Measurements from ENCODE around the gene PADI1.

The PADI1 gene

DNA sequence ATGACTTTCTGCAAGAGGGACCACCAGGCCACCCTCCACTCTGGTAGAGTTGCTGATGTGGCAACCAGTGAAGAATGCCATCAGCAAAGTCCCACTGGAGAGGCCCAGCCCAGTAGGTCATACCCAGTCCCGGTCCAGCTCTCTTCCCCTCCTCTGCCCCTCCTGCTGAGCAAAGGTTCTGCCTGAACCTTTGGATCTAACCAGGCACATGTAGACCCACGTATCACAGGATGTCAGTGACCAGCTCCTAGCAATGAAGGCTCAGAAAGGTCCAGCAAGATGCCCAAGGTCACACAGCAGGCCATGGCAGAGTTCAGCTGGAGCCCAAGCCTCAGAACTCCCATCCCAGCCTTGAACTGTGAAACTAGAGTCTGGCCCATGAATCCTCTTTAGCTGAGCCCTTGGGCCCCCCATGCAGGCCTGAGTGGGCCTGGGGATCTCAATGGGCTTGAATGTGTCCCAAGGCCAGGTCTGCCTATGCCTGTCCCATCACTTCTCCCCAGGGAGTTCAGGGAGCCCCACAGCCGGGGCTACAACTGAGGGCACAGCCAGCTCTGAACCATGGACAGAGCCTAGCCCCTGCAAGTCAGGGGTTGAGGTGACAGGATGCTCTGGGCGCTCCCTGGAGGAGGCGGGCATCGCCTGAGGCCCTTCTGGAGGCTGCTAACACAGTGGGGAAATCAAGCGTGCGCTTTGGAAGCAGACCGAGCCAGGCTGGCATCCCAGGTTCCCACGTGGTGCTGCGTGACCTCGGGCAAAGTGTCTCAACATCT lies 21.4 kb upstream of the PADI1 start:
- DNase-seq = no peak

GRCh38 chr1:17184161-17184665 lies 20.7 kb upstream of the PADI1 start:
- DNase-seq = no peak

DNA sequence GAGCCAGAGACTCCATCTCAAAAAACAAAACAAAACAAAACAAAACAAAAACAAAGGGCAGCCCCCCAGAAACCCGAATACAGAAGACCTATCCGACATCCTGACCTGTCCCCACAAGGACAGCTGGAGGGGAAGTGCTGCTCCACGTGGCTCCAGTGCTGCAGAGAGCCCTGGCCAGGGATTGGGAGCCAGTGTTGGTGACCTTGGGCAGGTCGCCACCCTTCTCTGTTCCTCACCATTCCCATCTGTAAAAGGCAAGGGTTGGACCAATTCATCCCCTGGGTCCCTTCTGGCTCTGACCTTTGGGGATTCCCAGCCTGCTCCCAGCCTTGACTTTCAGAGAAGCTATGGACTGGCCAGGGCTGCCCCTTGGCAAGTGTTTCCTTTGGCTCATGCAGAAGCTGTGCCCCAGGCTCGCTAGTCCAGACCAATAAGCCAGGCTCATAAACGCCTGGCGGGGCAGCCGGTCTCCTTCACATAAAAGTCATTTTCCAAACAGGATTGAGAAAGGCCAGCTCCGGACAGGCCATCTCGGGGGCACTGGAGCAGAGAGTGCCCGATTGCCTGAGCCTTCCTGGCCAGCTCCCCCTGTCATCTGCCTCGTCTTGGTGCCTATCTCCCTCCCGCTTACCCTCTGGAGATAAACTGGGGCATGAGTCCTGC lies 20.0 kb upstream of the PADI1 start:
- DNase-seq = no peak

- DNase-seq = no peak
These were observed 19.5 kb upstream of the PADI1 start for GRCh38 chr1:17185485-17185860.

GRCh38 chr1:17186216-17186909 lies 18.6 kb upstream of the PADI1 start:
- DNase-seq = no peak

- DNase-seq = no peak
These were observed 17.9 kb upstream of the PADI1 start for GRCh38 chr1:17187051-17187450.

- no peak for DNase-seq
These were observed 16.7 kb upstream of the PADI1 start for GRCh38 chr1:17188217-17188616.

- no peak for DNase-seq
These were observed 15.9 kb upstream of the PADI1 start for GRCh38 chr1:17188889-17189631.

- DNase-seq = no peak
These were observed 15.3 kb upstream of the PADI1 start for GRCh38 chr1:17189632-17189990.

GRCh38 chr1:17190010-17190995 lies 14.6 kb upstream of the PADI1 start:
- no peak for DNase-seq

DNA sequence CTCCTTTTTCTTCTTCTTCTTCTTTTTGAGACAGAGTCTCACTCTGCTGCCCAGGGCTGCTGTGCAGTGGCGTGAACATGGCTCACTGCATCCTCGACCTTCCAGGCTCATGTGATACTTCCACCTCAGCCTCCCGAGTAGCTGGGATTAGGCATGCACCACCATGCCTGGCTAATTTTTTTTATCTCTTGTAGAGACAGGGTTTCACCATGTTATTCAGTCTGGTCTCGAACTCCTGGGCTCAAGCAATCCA lies 13.0 kb upstream of the PADI1 start:
- DNase-seq = no peak

- no peak for DNase-seq
These were observed 12.3 kb upstream of the PADI1 start for GRCh38 chr1:17192394-17193221.

DNA sequence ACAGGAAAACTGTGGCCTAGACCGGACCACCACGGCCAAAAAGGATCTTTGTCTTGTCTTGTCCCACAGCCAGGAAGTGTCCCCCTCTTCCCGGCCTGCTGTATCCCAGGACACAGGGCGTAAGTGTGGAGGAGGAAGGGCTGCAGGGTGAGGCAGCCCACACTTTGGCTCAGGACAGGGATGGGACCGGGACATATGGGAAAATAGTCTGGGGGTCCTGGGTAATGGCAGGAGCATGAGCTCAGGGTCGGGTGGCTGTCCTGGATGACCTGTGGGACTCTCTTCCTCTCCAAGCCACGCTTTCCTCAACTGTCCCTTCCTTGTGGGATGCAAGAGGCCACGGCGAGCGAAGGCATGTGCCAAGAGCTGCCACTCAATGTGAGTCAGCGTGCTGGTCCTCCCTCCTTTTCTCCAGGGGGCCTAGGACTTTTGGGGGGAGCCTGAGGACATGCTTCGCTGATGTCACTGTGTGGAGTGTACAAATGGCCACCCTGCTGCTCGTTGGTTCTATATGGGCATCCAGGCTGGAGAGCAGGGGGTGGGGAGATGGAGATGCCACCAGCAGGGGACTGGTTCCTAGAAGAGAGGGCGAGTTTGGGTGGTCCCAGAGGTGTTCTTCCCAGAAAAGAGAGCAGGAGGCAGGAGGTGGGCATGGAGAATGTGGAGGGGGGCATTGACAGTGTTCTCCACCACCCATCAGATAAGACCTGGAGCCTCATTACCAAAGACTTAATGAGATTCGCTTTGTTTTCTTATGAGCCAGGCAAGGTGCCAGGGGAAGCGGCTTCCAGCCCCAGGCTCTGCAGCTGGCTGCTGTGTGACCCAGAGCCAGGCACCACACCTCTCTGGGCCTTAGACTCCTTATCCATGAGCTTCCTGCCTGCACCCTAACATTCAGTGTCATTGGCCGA lies 11.5 kb upstream of the PADI1 start:
- DNase-seq = no peak

- no peak for DNase-seq
These were observed 10.8 kb upstream of the PADI1 start for GRCh38 chr1:17194133-17194475.

DNA sequence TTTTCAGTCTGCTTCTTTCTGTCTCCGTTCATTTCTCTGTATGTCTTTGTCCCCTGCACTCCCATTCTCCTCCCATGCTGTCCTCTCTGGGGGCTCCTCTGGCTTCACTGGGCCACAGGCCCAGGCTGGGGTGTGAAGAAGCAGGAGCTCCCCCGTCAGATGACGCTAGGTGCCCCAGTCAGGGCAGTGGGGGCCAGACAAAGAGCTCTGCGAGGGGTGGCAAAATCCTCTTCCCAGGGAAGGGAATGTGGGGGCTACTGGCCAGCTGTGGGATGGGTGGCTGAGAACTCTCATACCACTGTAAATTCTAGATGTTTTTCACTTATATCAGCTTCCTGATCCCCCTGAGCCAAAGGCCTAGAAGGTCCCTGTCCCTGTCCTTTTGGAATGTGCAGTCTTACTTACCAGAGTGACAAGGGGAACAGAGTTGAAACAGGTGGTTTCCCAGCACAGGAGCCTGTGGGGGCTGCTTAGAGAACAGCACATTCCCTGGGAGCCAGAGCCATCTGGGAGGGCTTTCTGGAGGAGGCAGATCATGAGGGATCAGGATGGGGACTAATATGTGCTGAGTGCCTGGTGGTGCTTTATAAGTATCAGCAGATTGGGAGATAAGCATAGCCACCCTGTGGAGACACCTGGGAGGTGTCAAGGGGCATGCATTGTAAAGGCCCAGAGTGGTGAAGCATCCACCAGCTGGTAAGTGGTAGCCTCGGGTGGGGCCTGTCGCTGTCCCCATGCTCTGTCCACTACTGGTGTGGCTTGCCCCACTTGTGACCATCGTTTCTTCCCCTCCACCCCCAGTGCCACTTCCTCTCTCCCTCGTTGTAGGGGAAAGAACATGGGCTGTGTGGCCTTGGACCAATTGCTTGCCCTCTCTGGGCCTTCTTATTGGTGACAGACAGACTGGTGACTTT lies 10.1 kb upstream of the PADI1 start:
- no peak for DNase-seq

- no peak for DNase-seq
These were observed 9.2 kb upstream of the PADI1 start for GRCh38 chr1:17195731-17196130.

DNA sequence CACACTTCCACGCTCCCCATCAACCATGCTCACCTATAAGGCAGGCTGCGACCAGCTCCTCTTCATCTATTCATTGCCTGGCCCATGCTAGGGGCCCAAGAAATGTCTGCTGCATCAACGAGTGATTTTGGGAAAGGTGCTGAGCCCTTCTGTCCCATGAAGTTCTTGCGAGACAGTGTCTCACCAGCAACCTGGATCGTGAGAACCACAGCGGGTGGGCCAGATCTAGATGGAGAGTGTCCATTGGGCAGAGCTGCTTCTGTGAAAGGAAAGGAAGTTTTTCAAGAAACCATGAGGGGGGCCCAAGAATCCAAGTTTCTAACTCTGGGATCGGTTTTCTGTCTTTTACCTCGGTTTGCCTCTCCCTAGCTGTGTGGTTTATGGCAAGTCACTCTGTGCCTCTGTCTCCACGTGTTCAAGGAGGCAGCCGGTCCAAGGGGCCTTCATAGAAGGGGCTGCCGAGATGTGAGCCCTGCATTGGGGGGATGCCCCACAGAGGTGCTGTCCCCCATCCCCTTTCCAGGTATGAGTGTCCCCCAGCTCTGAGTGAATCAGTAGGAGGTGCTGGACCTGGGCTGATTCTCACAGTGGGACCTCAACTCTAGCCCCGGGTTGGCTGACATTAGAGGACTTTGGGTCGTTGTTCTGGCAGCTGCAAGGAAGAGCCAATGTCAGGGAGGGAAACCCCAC lies 8.3 kb upstream of the PADI1 start:
- DNase-seq = no peak

DNA sequence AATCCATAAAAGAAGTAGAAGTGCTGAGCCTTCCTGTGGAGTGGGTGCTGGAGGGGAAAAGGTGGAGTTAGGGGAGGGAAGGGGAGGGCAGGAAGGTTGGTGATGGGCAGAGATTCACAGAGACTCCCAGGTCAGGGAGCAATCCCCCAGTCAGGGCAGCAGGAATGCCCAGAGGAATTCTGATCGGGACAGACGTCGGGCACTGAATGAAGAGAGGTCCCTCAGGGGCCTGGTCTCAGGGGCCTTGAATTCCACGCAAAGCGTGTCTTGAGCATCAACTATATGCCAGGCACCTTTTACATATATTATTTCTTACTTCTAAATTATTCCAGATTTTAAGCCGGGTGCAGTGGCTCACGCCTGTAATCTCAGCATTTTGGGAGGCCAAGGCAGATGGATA lies 7.2 kb upstream of the PADI1 start:
- no peak for DNase-seq

Data from activated CD4-positive, alpha-beta T cell treated with anti-CD3 and anti-CD28 coated beads, Interleukin-2, amount 50 U/mL, for 16 hours (primary cell).